ENCODE data around the gene MTHFD1L. TPM values are rescaled to one million over a fixed set of nuclear protein-coding genes. Genes with fewer than 3 reads are reported as not detected.

The MTHFD1L gene
- total RNA-seq, 1 donor from 2014 or later = 28.1 TPM

- Mint-ChIP-seq H3K36me3 (peaks cover 9% of the 10 kb centered on the region), H3K9me3 (no peaks in the 10 kb centered on the region), H3K4me3 (no peak overlapping the region), H3K4me1 (ENCODE audit: unreplicated experiment) (peaks cover 17% of the 10 kb centered on the region), H3K27ac (no peak overlapping the region), H3K27me3 (no peaks in the 10 kb centered on the region)
- TF ChIP-seq CTCF (conservative IDR thresholded peaks at IDR 0.05) = no peak
- no peak for DNase-seq (ENCODE audit: extremely low spot score, unreplicated experiment)
Measured at GRCh38 chr6:150874179-150874578, 8.7 kb downstream of the MTHFD1L start.

GRCh38 chr6:150875841-150876240, 10.3 kb downstream of the MTHFD1L start:
- no peaks in the 10 kb centered on the region for H3K9me3 Mint-ChIP-seq
- H3K27me3 Mint-ChIP-seq = no peaks in the 10 kb centered on the region
- peaks cover 25% of the 10 kb centered on the region for H3K4me1 Mint-ChIP-seq (ENCODE audit: unreplicated experiment)
- H3K27ac Mint-ChIP-seq = no peak overlapping the region
- no peak overlapping the region for H3K4me3 Mint-ChIP-seq
- DNase-seq (ENCODE audit: extremely low spot score, unreplicated experiment) = no peak
- H3K36me3 Mint-ChIP-seq = peaks cover 19% of the 10 kb centered on the region
- TF ChIP-seq CTCF (conservative IDR thresholded peaks at IDR 0.05) = no peak

- Mint-ChIP-seq H3K27ac (no peak overlapping the region), H3K4me3 (no peak overlapping the region), H3K36me3 (peaks cover 22% of the 10 kb centered on the region), H3K9me3 (no peaks in the 10 kb centered on the region), H3K27me3 (no peaks in the 10 kb centered on the region), H3K4me1 (ENCODE audit: unreplicated experiment) (peaks cover 29% of the 10 kb centered on the region)
- no peak for DNase-seq (ENCODE audit: extremely low spot score, unreplicated experiment)
- TF ChIP-seq CTCF (conservative IDR thresholded peaks at IDR 0.05) = no peak
Measured at GRCh38 chr6:150876598-150876997, 11.1 kb downstream of the MTHFD1L start.

GRCh38 chr6:150877928-150878327, 12.4 kb downstream of the MTHFD1L start:
- peaks cover 37% of the 10 kb centered on the region for H3K4me1 Mint-ChIP-seq (ENCODE audit: unreplicated experiment)
- no peaks in the 10 kb centered on the region for H3K9me3 Mint-ChIP-seq
- no peaks in the 10 kb centered on the region for H3K27me3 Mint-ChIP-seq
- TF ChIP-seq CTCF (conservative IDR thresholded peaks at IDR 0.05) = no peak
- H3K36me3 Mint-ChIP-seq = peaks cover 18% of the 10 kb centered on the region
- H3K4me3 Mint-ChIP-seq = no peak overlapping the region
- DNase-seq (ENCODE audit: extremely low spot score, unreplicated experiment) = no peak
- no peak overlapping the region for H3K27ac Mint-ChIP-seq

- H3K27me3 Mint-ChIP-seq = no peaks in the 10 kb centered on the region
- no peak overlapping the region for H3K4me3 Mint-ChIP-seq
- peaks cover 41% of the 10 kb centered on the region for H3K4me1 Mint-ChIP-seq (ENCODE audit: unreplicated experiment)
- H3K36me3 Mint-ChIP-seq = peaks cover 18% of the 10 kb centered on the region
- H3K27ac Mint-ChIP-seq = no peak overlapping the region
- no peak for TF ChIP-seq CTCF (conservative IDR thresholded peaks at IDR 0.05)
- DNase-seq (ENCODE audit: extremely low spot score, unreplicated experiment) = no peak
- H3K9me3 Mint-ChIP-seq = no peaks in the 10 kb centered on the region
Measured at GRCh38 chr6:150878347-150879213, 13.1 kb downstream of the MTHFD1L start.

Data from type B pancreatic cell (in vitro differentiated cells).